NCI-H345 treated with DMSO at 0.1 percent for 48 hours (cell line): Measurements from ENCODE around the gene KIF26A.

Experiments
- DNase-seq: peaks from one replicate; lab custom pipeline; 2025; ENCODE audit not compliant: unreplicated experiment; lab: John Stamatoyannopoulos, UW

Gene KIF26A

DNA sequence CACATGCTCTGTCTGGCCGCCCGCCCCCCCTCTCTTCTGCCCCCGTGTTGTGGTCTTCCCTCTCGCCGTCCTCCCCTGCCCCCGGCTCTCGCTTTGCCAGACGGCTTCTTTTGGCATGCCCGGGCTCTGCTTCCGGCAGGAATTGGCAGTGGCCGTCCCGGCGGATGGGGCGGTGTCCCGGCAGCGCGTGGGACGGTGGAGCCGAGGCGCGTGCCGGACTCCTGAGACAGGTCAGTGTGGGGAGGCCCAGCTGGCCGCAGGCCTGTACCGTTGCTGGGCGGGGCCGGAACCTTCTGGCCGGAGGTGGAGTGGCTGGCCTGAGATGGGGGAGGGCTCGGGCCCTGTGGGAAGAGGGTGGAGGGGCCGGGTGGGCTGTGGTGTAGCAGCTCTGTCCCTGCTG is 17.1 kb downstream of the KIF26A start:
- DNase-seq, result no peak

DNA sequence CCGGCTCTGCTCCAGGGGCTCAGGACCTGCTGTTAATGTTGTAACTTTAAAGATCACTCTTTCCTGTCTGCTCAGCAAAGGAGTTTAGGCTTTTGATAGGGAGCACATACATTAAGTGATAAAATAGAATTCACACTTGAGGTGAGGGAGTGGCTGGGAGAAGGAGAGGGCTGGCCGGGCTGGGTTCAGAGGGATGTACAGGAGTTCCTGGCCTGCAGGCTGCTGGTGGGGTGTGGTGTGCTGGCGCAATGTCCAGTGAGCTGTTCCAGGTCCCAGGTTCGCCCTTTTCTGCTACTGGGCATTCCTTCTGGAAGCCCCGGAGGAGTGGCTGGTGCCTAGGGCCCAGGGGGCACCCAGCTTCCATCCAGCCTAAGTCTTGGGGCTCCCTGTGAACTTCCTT is 17.8 kb downstream of the KIF26A start:
- no peak for DNase-seq

GRCh38 chr14:104157016-104157928 is 18.9 kb downstream of the KIF26A start:
- DNase-seq, result no peak

- DNase-seq, result no peak
Observed at GRCh38 chr14:104158827-104159798, 20.7 kb downstream of the KIF26A start.

GRCh38 chr14:104159990-104160389 is 21.6 kb downstream of the KIF26A start:
- no peak for DNase-seq

- DNase-seq, result peak; percentile 13
Observed at GRCh38 chr14:104161602-104162367, 23.4 kb downstream of the KIF26A start.

GRCh38 chr14:104162495-104162894 is 24.1 kb downstream of the KIF26A start:
- DNase-seq, result no peak

DNA sequence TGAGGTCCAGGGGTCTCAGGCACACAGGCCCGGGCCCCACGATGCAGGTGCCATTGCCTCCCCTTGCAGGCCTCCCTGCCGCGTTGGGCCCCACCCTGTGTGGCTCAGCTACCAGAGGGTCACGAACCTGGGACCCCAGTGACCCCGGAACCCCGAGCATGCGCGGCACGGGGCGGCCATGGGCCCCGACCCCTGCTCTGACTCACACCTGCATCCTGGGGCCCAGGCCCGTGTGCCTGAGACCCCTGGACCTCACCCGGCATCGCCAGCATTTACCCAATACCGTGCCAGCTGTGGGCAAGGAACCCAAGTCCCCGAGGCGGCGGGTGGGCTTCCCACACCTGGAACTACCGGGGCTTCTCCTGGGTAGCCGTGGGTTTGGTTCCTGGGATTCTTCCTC is 25.2 kb downstream of the KIF26A start:
- DNase-seq, result no peak

GRCh38 chr14:104164041-104164440 is 25.7 kb downstream of the KIF26A start:
- DNase-seq, result no peak

- DNase-seq, result no peak
Observed at GRCh38 chr14:104164512-104164911, 26.1 kb downstream of the KIF26A start.

DNA sequence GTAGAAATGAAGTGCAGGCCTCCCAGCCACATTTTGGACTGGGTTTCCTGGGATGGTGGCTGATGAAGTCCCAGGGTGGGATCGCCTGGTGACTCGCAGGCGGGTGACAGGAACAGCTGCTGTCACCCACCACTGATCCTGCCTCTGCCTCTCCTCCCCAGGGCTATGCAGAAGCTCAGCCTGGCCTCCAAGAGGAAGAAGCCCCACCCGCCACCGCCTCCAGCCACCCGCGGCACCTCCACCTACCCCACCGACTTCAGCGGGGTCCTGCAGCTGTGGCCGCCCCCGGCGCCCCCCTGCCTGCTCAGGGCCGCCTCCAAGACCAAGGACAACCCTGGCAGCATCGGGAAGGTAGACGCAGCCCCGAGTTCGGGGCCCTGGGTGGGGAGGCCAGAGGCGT is 28.3 kb downstream of the KIF26A start:
- DNase-seq, result no peak

DNA sequence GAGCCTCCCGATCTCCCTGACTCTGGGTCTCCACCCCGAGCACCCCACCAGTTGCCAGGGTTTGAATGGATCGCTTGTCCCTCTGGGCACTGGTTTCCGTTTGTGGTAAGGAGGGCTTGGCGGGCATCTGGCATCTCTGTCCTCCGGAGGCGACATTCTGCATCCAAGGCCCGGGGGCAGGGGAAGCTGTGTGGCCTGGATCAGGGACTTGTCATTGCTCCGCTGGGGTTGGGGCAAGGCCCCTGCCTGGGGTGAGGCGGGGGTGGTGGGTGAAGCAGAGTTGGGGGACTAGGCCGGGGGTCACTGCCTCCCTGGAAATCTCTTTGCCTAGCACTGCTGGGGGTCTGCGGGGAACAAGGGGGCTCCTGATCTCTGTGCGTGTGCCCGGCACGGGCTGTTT is 30.2 kb downstream of the KIF26A start:
- no peak for DNase-seq

DNA sequence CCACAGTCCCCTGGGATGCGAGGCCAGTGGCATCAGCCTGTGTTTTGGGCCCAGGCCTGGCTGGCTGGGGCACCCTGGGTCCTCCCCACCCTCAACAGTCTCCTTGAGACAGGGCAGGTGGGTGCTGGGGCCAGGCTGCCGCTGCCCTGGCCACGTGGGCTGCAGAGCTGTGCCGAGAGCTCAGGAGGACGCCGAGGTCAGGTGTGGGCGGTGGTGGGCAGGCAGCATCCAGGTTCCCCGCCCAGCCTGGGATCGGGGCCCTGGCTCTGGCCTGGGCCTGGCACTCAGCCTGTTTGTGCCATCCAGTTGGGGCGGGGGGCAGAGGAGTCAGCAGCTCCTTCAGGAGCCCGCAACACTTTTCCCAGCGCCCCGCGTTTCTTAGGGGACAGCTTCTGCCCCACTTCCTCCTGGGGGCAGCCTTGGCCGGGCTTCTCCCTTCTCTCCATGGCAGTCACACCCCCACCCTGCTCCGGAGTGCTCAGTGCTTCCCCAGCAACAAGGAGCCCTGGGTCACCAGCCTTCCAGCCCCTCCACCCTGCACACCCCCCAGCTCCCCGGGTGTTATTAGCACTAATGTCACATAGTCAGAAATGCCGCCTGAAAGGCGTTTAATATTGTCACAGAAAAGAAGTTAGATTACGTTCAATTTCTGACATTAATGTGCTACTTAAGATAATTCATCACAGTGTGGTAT is 30.8 kb downstream of the KIF26A start:
- no peak for DNase-seq

DNA sequence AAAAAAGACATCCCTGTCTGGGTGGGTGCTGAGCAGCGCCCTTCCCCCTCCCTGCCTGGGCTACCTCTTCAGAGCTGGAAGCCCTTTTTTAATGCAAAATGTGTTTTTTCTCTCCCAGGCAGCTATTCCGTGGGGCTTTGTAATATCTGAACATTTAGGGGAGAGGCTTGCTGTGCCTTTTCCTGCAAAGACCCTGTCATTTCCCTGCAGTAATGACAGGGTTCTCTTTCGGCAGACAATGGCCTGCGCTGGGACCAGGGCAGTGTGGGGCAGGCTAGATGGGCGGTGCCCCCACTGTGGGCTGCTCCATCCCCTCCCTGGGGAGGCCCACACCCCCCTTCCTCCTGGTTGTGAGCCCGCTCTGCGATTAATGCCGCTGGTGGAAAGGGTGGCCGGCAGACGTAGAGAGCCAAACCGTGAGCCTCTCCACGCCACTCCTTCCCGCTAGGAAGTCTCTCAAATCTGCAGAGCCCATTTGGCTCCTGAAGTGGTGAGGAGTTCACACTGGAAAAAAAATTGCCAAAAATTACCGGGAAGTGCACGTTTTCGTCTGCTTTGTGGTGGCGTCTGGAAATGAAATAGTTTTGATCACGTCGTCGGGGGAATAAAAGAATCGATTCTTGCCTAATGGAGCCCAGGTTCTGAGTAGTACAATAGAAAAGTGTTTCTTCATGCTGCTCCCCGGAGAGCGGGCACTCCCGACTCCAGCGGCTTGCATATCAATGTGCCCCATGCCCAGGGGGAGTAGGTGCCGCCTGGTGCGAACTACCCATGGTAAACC is 31.5 kb downstream of the KIF26A start:
- no peak for DNase-seq

DNA sequence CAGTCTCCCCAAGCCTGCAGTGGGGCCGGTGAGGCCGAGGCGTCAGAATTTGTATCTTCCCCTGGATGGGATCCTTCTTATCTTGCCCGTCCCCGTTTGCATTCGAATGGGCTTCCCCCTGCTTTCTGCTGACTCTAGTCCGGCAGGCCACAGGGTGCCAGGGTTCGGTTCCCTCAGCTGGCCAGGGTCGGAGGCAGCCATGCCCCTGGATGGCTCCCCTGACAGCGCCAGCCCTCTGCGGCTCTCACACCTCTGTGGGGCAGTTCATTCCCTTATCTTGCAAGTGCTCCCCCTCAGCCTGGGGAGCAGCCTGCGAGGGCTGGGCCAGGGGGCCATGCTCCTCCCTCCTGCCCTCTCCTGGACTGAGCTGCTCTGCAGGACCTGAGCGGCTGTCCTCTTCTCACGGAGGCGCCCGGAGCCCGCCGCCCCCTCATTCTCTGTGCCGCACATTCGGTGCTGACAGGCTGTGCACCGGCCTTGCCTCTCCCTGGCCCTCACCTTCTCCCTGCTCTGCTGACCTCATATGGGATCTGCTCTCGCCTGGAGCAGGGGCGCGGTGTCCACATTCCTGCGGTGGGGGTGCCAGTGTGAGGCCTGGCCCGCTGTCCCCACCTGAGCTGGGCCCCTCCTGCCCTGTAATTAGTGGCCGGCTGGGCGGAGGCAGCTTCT is 32.8 kb downstream of the KIF26A start:
- no peak for DNase-seq

DNA sequence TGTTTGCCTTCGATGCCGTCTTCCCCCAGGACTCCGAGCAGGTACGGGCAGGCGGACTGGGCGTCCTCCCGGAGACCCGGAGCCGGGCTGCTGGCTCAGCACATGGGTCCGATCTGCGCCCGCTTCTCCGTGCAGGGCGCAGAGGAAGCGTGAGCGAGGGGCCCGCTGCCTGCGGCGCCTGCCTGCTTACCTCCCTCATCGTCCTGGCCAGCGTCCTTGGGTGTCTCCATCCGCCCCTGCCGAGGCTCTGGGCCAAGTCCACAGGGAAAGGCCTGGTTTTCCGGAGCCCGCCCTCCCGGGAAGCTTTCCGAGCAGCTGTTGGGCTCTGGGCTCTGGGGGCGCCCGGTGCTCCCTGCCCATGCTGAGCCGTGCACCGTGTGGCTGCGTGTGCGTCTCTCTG is 33.5 kb downstream of the KIF26A start:
- DNase-seq, result no peak

GRCh38 chr14:104172349-104172748 is 34.0 kb downstream of the KIF26A start:
- no peak for DNase-seq

DNA sequence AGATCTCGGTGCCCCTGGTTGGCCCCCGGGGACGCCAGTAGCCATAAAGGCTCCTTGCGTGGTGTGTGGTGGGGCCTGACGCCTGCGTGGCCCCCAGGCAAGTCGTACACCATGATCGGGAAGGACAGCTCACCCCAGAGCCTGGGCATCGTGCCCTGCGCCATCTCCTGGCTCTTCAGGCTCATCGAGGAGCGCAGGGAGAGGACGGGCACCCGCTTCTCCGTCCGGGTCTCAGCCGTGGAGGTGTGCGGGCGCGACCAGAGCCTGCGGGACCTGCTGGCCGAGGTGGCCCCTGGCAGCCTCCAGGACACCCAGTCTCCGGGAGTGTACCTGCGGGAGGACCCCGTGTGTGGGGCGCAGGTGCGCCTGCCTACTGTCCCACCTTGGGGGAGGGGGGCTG is 34.5 kb downstream of the KIF26A start:
- no peak for DNase-seq

DNA sequence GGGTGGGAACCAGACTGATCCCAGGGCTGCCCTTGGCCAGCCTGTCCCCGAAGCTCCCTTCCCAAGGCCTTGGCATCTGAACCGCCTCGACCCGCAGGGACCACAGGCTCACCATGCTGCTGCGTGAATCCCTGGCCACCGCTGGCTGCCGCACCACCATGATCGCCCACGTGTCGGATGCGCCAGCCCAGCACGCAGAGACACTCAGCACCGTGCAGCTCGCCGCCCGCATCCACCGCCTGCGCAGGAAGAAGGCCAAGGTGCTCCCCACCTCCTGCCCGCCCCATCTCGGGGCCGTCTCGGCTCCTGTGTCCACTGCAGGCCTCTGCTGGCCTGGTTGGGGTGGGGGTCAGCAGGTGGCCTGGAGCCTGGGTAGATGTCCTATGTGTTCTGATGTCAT is 35.7 kb downstream of the KIF26A start:
- no peak for DNase-seq
